Measurements from ENCODE around the gene EGFL6.

GRCh38 chrX:13667919-13668318 lies 98.5 kb downstream of the EGFL6 start:
- TF ChIP-seq CTCF (IDR thresholded peaks at IDR 0.05) (no peak), POLR2A (IDR thresholded peaks at IDR 0.05) (no peak)

Measured in upper lobe of left lung (tissue), 4 donors.